ENCODE measurements around the gene PICALM.

PICALM gene

GRCh38 chr11:86103808-86104207 lies 34.9 kb upstream of the PICALM start:
- ATAC-seq (ENCODE audit: insufficient read depth, low read depth) (no peak), DNase-seq (no peak)
- H3K27ac ChIP-seq (ENCODE audit: low read length): no peak overlapping the region
- H3K79me2 ChIP-seq (ENCODE audit: insufficient read depth, low read length): no peaks in the 10 kb centered on the region
- H3K9ac ChIP-seq (ENCODE audit: low read depth, low read length): no peak overlapping the region
- H2AFZ ChIP-seq (ENCODE audit: low read depth, low read length): no peak overlapping the region
- no peaks in the 10 kb centered on the region for H3K36me3 ChIP-seq (ENCODE audit: insufficient read depth, low read length)
- H3K4me2 ChIP-seq (ENCODE audit: insufficient read depth, low read length): no peak overlapping the region
- H3K27me3 ChIP-seq (ENCODE audit: insufficient read depth, low read length, poor library complexity): no peaks in the 10 kb centered on the region
- no peaks in the 10 kb centered on the region for H3K4me1 ChIP-seq (ENCODE audit: insufficient read depth, low read length)
- H3K4me3 ChIP-seq (ENCODE audit: low read depth in 1 of 2, low read length in 2 of 2): no peak overlapping the region
- TF ChIP-seq CTCF (IDR thresholded peaks at IDR 0.05; ENCODE audit: borderline replicate concordance, extremely low read depth, low read length, poor library complexity, severe bottlenecking) (no peak), EZH2 (IDR thresholded peaks at IDR 0.05; ENCODE audit: borderline replicate concordance, low read depth, low read length, severe bottlenecking) (no peak)
- no peaks in the 10 kb centered on the region for H3K9me3 ChIP-seq (ENCODE audit: insufficient read depth, low read length, severe bottlenecking)
- no peaks in the 10 kb centered on the region for H4K20me1 ChIP-seq (ENCODE audit: insufficient read depth, low read length)

GRCh38 chr11:86101941-86102407 lies 33.1 kb upstream of the PICALM start:
- Histone ChIP-seq H3K79me2 (ENCODE audit: insufficient read depth, low read length) (no peaks in the 10 kb centered on the region), H3K9me3 (ENCODE audit: insufficient read depth, low read length, severe bottlenecking) (no peaks in the 10 kb centered on the region), H3K4me2 (ENCODE audit: insufficient read depth, low read length) (no peak overlapping the region), H3K27me3 (ENCODE audit: insufficient read depth, low read length, poor library complexity) (no peaks in the 10 kb centered on the region), H3K9ac (ENCODE audit: low read depth, low read length) (no peak overlapping the region), H4K20me1 (ENCODE audit: insufficient read depth, low read length) (no peaks in the 10 kb centered on the region), H3K36me3 (ENCODE audit: insufficient read depth, low read length) (no peaks in the 10 kb centered on the region), H2AFZ (ENCODE audit: low read depth, low read length) (no peak overlapping the region), H3K4me1 (ENCODE audit: insufficient read depth, low read length) (no peaks in the 10 kb centered on the region), H3K27ac (ENCODE audit: low read length) (no peak overlapping the region), H3K4me3 (ENCODE audit: low read depth in 1 of 2, low read length in 2 of 2) (no peak overlapping the region)
- ATAC-seq (ENCODE audit: insufficient read depth, low read depth): no peak
- TF ChIP-seq CTCF (IDR thresholded peaks at IDR 0.05; ENCODE audit: borderline replicate concordance, extremely low read depth, low read length, poor library complexity, severe bottlenecking) (no peak), EZH2 (IDR thresholded peaks at IDR 0.05; ENCODE audit: borderline replicate concordance, low read depth, low read length, severe bottlenecking) (no peak)
- DNase-seq: no peak

- Histone ChIP-seq H3K9me3 (ENCODE audit: insufficient read depth, low read length, severe bottlenecking) (no peaks in the 10 kb centered on the region), H3K9ac (ENCODE audit: low read depth, low read length) (no peak overlapping the region), H3K4me3 (ENCODE audit: low read depth in 1 of 2, low read length in 2 of 2) (no peak overlapping the region), H3K27me3 (ENCODE audit: insufficient read depth, low read length, poor library complexity) (no peaks in the 10 kb centered on the region), H2AFZ (ENCODE audit: low read depth, low read length) (no peak overlapping the region), H3K79me2 (ENCODE audit: insufficient read depth, low read length) (no peaks in the 10 kb centered on the region), H3K4me2 (ENCODE audit: insufficient read depth, low read length) (no peak overlapping the region), H3K27ac (ENCODE audit: low read length) (no peak overlapping the region), H3K36me3 (ENCODE audit: insufficient read depth, low read length) (no peaks in the 10 kb centered on the region), H4K20me1 (ENCODE audit: insufficient read depth, low read length) (no peaks in the 10 kb centered on the region), H3K4me1 (ENCODE audit: insufficient read depth, low read length) (no peaks in the 10 kb centered on the region)
- DNase-seq (no peak), ATAC-seq (ENCODE audit: insufficient read depth, low read depth) (no peak)
- TF ChIP-seq EZH2 (IDR thresholded peaks at IDR 0.05; ENCODE audit: borderline replicate concordance, low read depth, low read length, severe bottlenecking) (no peak), CTCF (IDR thresholded peaks at IDR 0.05; ENCODE audit: borderline replicate concordance, extremely low read depth, low read length, poor library complexity, severe bottlenecking) (no peak)
Measured at GRCh38 chr11:86101493-86101892, 32.6 kb upstream of the PICALM start.

GRCh38 chr11:86099874-86100273 lies 31.0 kb upstream of the PICALM start:
- Histone ChIP-seq H3K9ac (ENCODE audit: low read depth, low read length) (no peak overlapping the region), H3K4me3 (ENCODE audit: low read depth in 1 of 2, low read length in 2 of 2) (no peak overlapping the region), H3K4me2 (ENCODE audit: insufficient read depth, low read length) (no peak overlapping the region), H4K20me1 (ENCODE audit: insufficient read depth, low read length) (no peaks in the 10 kb centered on the region), H3K79me2 (ENCODE audit: insufficient read depth, low read length) (no peaks in the 10 kb centered on the region), H3K4me1 (ENCODE audit: insufficient read depth, low read length) (no peaks in the 10 kb centered on the region), H3K36me3 (ENCODE audit: insufficient read depth, low read length) (no peaks in the 10 kb centered on the region), H2AFZ (ENCODE audit: low read depth, low read length) (no peak overlapping the region), H3K9me3 (ENCODE audit: insufficient read depth, low read length, severe bottlenecking) (no peaks in the 10 kb centered on the region), H3K27me3 (ENCODE audit: insufficient read depth, low read length, poor library complexity) (no peaks in the 10 kb centered on the region), H3K27ac (ENCODE audit: low read length) (no peak overlapping the region)
- ATAC-seq (ENCODE audit: insufficient read depth, low read depth): no peak
- DNase-seq: no peak
- TF ChIP-seq CTCF (IDR thresholded peaks at IDR 0.05; ENCODE audit: borderline replicate concordance, extremely low read depth, low read length, poor library complexity, severe bottlenecking): no peak
- TF ChIP-seq EZH2 (IDR thresholded peaks at IDR 0.05; ENCODE audit: borderline replicate concordance, low read depth, low read length, severe bottlenecking): no peak
